Skeletal muscle tissue (tissue), 4 donors: ENCODE measurements around the gene FNDC3B. TPM values are rescaled to one million over a fixed set of nuclear protein-coding genes. Genes with fewer than 3 reads are reported as not detected.

Source experiments
- H3K27ac ChIP-seq: one replicate; pipeline ENCODE4 v1.7.0; 2013; ENCODE audit warnings: mild to moderate bottlenecking, low read depth, low read length, inconsistent platforms
- H3K27me3 ChIP-seq, 3 donors: one replicate each; pipeline ENCODE4 v1.7.0; 2013; ENCODE audit warnings: low read length in 3 of 3; ENCODE audit not compliant: control insufficient read depth in 3 of 3, insufficient read depth in 3 of 3
- H3K36me3 ChIP-seq, 3 donors: one replicate each; pipeline ENCODE4 v1.7.0; 2013; ENCODE audit warnings: low read length in 3 of 3; ENCODE audit not compliant: control insufficient read depth in 3 of 3, insufficient read depth in 3 of 3
- H3K4me1 ChIP-seq, 3 donors: one replicate each; pipeline ENCODE4 v1.7.0; 2013; ENCODE audit warnings: low read length in 3 of 3, mild to moderate bottlenecking in 3 of 3; ENCODE audit not compliant: control insufficient read depth in 3 of 3, insufficient read depth in 3 of 3
- H3K4me3 ChIP-seq, 3 donors: one replicate each; pipeline ENCODE4 v1.7.0; 2013; ENCODE audit warnings: low read length in 3 of 3
- H3K9ac ChIP-seq, 3 donors: one replicate each; pipeline ENCODE4 v1.7.0; 2013; ENCODE audit warnings: low read length in 3 of 3, mild to moderate bottlenecking in 3 of 3, moderate library complexity in 2 of 3, low read depth in 1 of 3
- H3K9me3 ChIP-seq, 3 donors: one replicate each; pipeline ENCODE4 v1.7.0; 2013; ENCODE audit warnings: low read length in 3 of 3; ENCODE audit not compliant: control insufficient read depth in 3 of 3
- total RNA-seq: library from RNA; depleted of rRNA; stranded (reverse); fragments of >200 nt; gene quantifications from one replicate; pipeline ENCODE4 v1.2.3, GENCODE V29; 2014
- donor health status: Osteomylitis.

Gene FNDC3B
- total RNA-seq, 1 donor from 2014 or later, result 140 TPM

DNA sequence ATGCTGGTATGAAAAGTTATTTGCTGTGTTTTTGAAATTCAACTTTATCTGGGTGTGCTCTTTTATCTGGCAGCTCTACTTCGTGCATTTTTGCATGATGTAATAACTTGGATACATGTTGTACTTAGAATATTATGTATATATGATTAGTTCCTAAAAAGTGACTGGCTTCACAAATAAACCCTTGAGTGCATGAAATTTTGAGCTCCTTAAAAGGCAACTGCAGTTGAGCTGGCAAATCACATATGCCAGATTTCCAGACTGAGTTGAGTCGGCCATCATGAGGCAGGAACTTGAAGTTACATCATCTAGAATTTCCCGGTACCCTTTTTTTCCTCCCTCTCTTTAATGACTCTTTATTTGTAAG, 162.5 kb downstream of the FNDC3B start:
- no peak overlapping the region for H3K9ac ChIP-seq
- H3K27me3 ChIP-seq, result no peaks in the 10 kb centered on the region
- H3K36me3 ChIP-seq, result no peaks in the 10 kb centered on the region
- H3K27ac ChIP-seq, result peak overlapping the region; percentile 79
- peaks cover 12 to 28% (median 25%) of the 10 kb centered on the region in 3 donors for H3K4me1 ChIP-seq
- no peak overlapping the region for H3K4me3 ChIP-seq
- H3K9me3 ChIP-seq, result no peaks in the 10 kb centered on the region

DNA sequence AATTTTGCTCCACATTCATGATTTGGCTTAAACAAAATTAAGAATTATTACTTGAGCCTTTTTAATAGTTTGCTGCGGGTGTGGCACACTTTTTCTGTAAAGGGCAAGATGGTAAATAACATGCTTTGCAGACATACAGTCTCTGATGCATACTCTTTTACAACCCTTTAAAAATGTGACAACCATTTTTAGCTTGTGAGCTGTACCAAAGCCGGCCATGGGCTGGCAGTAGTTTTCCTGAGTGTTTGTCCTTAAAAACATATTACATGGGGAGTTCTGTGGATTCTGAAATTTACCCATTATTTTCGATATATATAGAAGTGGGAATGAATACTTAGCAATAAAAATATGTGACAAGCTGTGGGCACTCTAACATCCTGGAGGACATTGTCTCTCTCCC, 163.4 kb downstream of the FNDC3B start:
- H3K36me3 ChIP-seq, result no peaks in the 10 kb centered on the region
- no peaks in the 10 kb centered on the region for H3K27me3 ChIP-seq
- H3K9ac ChIP-seq, result no peak overlapping the region
- H3K9me3 ChIP-seq, result no peaks in the 10 kb centered on the region
- H3K27ac ChIP-seq, result peak overlapping the region; percentile 79
- H3K4me3 ChIP-seq, result no peak overlapping the region
- H3K4me1 ChIP-seq, result peaks cover 12 to 28% (median 25%) of the 10 kb centered on the region in 3 donors

DNA sequence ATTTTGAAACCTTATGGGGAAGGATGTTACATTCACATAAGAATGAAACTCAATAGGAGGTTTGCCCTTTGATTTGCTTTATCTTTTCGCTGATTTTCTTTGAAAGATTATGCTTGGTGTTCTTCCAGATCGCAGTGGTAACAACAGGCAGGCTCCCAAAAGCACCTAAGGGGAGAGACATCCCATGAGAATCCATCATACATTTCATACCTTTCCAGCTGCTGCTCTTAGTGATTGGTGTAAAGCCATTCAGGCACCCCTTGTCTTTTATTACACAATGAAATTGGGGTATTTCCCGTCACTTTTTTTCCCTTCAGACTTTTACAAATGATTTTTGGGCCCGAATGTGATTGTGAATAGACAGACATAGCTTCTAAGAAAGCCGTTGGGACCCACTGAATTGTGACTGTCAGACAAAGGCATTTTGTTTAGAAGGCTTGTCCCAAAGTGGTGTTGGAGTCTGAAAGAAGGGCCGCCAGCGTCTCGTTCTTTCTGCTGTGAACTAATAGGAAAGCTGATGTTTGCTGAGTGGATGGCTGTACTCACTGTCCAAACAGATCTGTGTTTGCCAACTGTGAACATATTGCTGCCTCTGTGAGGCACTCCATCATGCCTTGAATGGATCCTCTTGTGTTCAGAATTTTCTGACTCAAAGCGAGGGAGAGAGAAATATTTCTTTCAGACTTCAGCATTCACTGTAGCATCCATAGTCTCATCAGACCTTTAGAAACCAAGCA, 164.3 kb downstream of the FNDC3B start:
- H3K27me3 ChIP-seq, result no peaks in the 10 kb centered on the region
- peak overlapping the region; percentile 79 for H3K27ac ChIP-seq
- H3K9me3 ChIP-seq, result no peaks in the 10 kb centered on the region
- H3K4me1 ChIP-seq, result peaks cover 14 to 30% (median 27%) of the 10 kb centered on the region in 3 donors
- H3K4me3 ChIP-seq, result no peak overlapping the region
- no peaks in the 10 kb centered on the region for H3K36me3 ChIP-seq
- H3K9ac ChIP-seq, result no peak overlapping the region

DNA sequence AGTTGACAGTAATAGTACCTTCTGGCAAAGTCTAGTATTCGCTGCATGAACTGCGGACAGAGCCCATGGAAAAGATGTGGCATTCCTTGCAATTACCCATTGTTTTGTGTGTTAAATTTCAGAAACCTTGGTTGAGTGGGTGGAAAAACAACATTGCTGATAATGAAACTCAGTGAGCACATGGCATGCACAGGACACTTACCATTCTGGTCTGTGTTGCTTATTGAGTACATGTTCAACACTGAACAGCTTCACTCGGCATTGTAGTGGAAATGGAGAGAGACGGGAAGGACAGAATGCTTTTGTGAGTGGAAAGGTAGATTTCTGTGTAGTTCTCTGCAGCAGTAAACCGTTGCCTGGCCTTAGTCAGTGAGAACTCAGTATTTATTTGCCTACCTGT, 165.3 kb downstream of the FNDC3B start:
- no peak overlapping the region for H3K9ac ChIP-seq
- H3K27ac ChIP-seq, result peak overlapping the region; percentile 79
- H3K36me3 ChIP-seq, result no peaks in the 10 kb centered on the region
- no peaks in the 10 kb centered on the region for H3K9me3 ChIP-seq
- no peak overlapping the region for H3K4me3 ChIP-seq
- no peaks in the 10 kb centered on the region for H3K27me3 ChIP-seq
- H3K4me1 ChIP-seq, result peaks cover 23 to 40% (median 38%) of the 10 kb centered on the region in 3 donors

DNA sequence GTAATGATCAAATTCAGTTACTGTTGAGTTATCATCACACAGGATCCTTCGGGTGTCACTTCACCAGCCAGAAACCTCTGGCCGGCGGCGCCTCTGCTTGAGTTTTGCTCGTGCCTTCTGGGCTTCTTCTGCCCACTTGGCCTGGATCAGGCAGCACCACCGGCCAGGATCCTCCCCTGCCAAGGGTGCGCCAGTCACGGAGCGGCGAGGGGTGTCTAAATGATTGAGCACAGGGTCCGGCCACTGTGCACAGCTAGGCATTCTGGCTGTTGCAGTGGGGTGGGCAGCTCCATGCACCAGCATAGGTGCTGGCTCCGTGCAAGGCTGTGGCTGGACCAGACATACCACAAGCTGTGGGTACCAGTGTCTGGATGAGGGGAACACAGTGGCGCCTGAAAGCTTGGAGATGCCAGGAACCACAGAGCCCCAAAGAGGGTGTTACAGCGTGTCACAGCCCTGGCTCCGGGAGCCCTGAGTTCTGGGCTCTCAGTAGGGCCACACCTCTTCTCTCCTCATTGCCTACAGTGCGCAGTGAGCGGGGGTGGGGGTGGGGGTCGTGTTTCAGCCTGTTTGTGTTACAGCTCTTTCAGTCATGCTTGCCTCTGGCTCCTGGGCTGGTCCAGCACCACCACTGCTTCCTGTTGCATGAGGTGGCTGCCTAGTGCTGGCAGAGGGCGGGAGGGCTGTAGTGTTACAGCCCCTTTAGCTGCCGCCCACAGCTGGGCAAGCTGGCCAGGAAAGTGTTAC, 169.4 kb downstream of the FNDC3B start:
- H3K4me1 ChIP-seq, result peaks cover 27 to 35% (median 35%) of the 10 kb centered on the region in 3 donors

DNA sequence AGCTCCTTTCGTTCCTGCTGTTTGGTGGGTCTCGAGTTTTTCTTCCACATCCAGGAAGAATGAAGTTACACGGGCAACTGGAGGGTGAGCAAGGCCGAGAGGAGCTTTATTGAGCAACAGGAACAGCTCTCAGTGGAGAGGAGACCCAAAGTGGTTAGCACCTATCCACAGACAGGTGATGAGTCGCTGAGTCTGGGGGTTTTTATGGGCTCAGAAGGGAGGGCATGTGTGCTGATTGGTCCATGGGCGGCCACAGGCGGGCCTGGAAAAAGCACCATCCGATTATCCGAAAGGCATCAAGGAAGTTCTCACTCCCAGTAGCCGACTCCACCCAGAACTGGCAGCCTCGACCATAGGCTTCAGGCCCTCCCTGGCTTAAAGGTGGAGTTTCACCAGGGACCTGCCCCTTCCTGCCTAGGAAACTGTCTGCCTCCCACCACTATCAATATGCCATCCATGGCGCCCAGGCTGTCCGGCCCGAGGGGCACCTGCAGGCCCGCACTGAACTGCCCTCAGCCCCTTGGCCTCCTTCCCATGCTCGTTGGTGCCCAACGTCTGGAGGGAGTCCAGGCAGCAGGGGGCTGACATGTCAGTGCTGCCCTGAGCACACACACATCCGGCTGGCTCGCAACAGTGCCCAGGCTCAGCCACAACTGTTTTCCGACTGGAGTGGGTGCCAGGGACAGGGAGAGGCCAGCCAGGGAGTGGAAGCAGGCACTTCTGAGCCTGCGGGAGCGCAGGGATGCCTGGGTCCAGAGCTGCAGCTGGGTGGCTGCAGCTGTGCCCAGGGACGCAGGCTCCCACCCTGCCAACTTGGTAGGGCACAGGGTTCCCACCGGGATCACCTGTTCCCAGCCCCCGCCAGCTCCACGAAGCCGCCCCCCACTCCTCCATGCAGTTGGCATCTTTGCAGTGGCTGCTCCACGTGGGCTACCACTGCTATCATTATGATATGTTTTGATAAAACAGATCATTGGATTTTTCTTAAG, 170.2 kb downstream of the FNDC3B start:
- H3K9ac ChIP-seq, result peak overlapping the region in 2 of 3 donors; percentile 19 to 58
- no peaks in the 10 kb centered on the region for H3K36me3 ChIP-seq
- peaks cover 27 to 36% (median 32%) of the 10 kb centered on the region in 3 donors for H3K4me1 ChIP-seq
- H3K4me3 ChIP-seq, result peak overlapping the region in 2 of 3 donors; percentile 30 to 63
- no peaks in the 10 kb centered on the region for H3K9me3 ChIP-seq
- peak overlapping the region; percentile 50 for H3K27ac ChIP-seq
- H3K27me3 ChIP-seq, result no peaks in the 10 kb centered on the region

More for the DNA sequence above, 169.4 kb downstream of the FNDC3B start:
- no peaks in the 10 kb centered on the region for H3K27me3 ChIP-seq
- H3K4me3 ChIP-seq, result peak overlapping the region in 1 of 3 donors; percentile 30
- no peaks in the 10 kb centered on the region for H3K9me3 ChIP-seq
- H3K27ac ChIP-seq, result peak overlapping the region; percentile 50
- H3K36me3 ChIP-seq, result no peaks in the 10 kb centered on the region
- no peak overlapping the region for H3K9ac ChIP-seq

DNA sequence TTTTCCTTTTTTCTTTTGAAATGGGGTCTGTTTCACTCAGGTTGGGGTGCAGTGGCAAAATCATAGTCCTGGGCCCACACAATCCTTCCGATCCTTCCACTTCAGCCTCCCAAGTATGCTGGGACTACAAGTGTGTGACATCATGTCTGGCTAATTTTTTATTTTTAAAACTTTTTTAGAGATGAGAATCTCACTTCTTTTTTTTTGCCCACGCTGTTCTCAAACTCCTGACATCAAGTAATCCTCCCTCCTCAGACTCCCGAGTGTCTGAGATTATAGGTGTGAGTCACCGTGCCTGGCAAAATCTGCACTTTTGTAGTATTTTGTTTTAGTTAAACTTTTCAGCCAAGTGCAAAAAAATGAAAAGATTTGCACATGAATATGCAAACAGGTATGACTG, 171.0 kb downstream of the FNDC3B start:
- peak overlapping the region; percentile 50 for H3K27ac ChIP-seq
- no peak overlapping the region for H3K9ac ChIP-seq
- H3K36me3 ChIP-seq, result no peaks in the 10 kb centered on the region
- H3K4me3 ChIP-seq, result no peak overlapping the region
- H3K27me3 ChIP-seq, result no peaks in the 10 kb centered on the region
- peaks cover 27 to 33% (median 32%) of the 10 kb centered on the region in 3 donors for H3K4me1 ChIP-seq
- no peaks in the 10 kb centered on the region for H3K9me3 ChIP-seq

DNA sequence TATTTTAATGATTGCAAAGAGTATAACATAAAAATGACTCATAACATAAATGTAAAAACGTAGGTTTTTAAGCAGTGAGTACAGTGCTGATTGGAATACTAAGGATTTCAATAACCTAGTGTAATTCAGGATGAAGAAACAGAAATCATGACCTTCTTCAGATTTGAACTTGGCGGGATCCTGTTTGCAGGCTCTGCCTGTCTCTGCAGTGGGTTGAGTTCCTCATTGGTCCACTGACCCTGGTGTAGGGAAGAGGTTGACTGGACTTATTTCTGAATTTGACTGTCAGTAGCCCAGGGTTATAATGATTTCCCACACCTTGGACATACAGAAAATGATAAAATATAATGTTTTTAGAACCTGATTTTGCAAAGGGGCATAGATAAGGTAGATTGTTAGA, 171.7 kb downstream of the FNDC3B start:
- H3K27me3 ChIP-seq, result no peaks in the 10 kb centered on the region
- H3K4me3 ChIP-seq, result no peak overlapping the region
- peaks cover 27 to 34% (median 33%) of the 10 kb centered on the region in 3 donors for H3K4me1 ChIP-seq
- H3K9ac ChIP-seq, result no peak overlapping the region
- no peak overlapping the region for H3K27ac ChIP-seq
- no peaks in the 10 kb centered on the region for H3K9me3 ChIP-seq
- H3K36me3 ChIP-seq, result no peaks in the 10 kb centered on the region

DNA sequence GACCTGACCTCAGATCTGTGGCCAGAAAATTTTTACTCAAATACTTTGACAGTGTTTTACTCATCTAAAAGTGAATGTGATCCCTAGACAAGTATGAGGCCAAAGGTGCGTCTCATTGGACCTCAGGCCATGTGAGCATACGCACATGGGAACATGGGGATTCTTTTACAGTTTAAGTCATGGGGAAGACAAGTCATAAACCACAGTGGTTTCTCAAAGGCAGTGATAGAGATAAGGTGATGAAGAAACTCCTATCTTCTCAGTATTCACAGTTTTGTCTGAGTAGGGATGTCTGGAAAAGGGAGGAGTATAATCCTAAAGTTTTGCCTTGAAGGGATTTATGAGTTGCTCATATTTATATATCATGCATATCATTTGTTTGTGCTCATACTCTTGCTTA, 173.8 kb downstream of the FNDC3B start:
- Histone ChIP-seq H3K4me1 (peaks cover 30 to 49% (median 41%) of the 10 kb centered on the region in 3 donors), H3K9ac (no peak overlapping the region), H3K27me3 (no peaks in the 10 kb centered on the region), H3K36me3 (no peaks in the 10 kb centered on the region), H3K9me3 (no peaks in the 10 kb centered on the region), H3K27ac (no peak overlapping the region), H3K4me3 (no peak overlapping the region)
